Esophagus squamous epithelium (tissue), 5 donors: Measurements from ENCODE around the gene TANC1. TPM values are rescaled to one million over a fixed set of nuclear protein-coding genes. Genes with fewer than 3 reads are reported as not detected.

Source experiments
- DNase-seq: peaks from one replicate; lab custom pipeline; 2025; lab: John Stamatoyannopoulos, UW
- H3K27ac ChIP-seq, 4 donors: fragments of 200-600 bp; sonication (generic); one replicate each; pipeline ENCODE4 v1.5.1; 2016 to 2019; ENCODE audit warnings: mild to moderate bottlenecking in 1 of 4
- H3K27me3 ChIP-seq, 4 donors: fragments of 200-600 bp; sonication (generic); 1 replicate in 3 of 4; 2 replicates in 1 of 4; pipeline versions ENCODE4 v1.5.1 to v1.6.0; 2017 to 2021; ENCODE audit warnings: antibody characterized with exemption in 1 of 4
- H3K36me3 ChIP-seq, 3 donors: fragments of 200-600 bp; sonication (generic); one replicate each; pipeline ENCODE4 v1.5.1; 2016 to 2019
- H3K4me1 ChIP-seq, 3 donors: fragments of 200-600 bp; sonication (generic); one replicate each; pipeline ENCODE4 v1.5.1; 2017 to 2019
- H3K4me3 ChIP-seq, 4 donors: fragments of 200-600 bp; sonication (generic); 1 replicate in 3 of 4; 2 replicates in 1 of 4; pipeline ENCODE4 v1.5.1; 2016 to 2019; ENCODE audit warnings: mild to moderate bottlenecking in 2 of 4, moderate library complexity in 1 of 4
- H3K9me3 ChIP-seq, 3 donors: fragments of 200-600 bp; sonication (generic); one replicate each; pipeline ENCODE4 v1.5.1; 2016 to 2019
- POLR2A ChIP-seq, 4 donors: fragments of 450-650 bp; IDR thresholded peaks; one replicate each; pipeline ENCODE4 v1.6.1; 2017; ENCODE audit warnings: antibody characterized with exemption in 4 of 4, mild to moderate bottlenecking in 4 of 4, moderate library complexity in 3 of 4
- WGBS, 2 donors: methylation state at CpG; one replicate each; pipeline ENCODE4 v1.1.5; 2018; 5-methylcytosine and 5-hydroxymethylcytosine counted together
- intact Hi-C: fragments of 100-400 bp; cut with DNase I; formaldehyde crosslinking; loops from one replicate; pipeline ENCODE4 v1.15.0; 2022
- total RNA-seq, 4 donors: library from RNA; depleted of rRNA; stranded (reverse); fragments of >200 nt; gene quantifications; one replicate each; pipeline ENCODE4 v1.1.0, GENCODE V29; 2016
- TF ChIP-seq, protein P1 (sequence below), 6 experiments: fragments of 450-650 bp in 4 of 6; fragments of 200-600 bp in 2 of 6; sonication (generic) in 2 of 6; IDR thresholded peaks; one replicate each; pipeline ENCODE4 v1.5.1; 2016 to 2019; ENCODE audit warnings: antibody characterized with exemption in 6 of 6, mild to moderate bottlenecking in 4 of 6, moderate library complexity in 4 of 6
- donor health status: DM: yes; HTN: yes; CAD: no.

Gene TANC1
- total RNA-seq, 4 donors from 2014 or later = 29.4 to 54.5 (median 42.2) TPM

DNA sequence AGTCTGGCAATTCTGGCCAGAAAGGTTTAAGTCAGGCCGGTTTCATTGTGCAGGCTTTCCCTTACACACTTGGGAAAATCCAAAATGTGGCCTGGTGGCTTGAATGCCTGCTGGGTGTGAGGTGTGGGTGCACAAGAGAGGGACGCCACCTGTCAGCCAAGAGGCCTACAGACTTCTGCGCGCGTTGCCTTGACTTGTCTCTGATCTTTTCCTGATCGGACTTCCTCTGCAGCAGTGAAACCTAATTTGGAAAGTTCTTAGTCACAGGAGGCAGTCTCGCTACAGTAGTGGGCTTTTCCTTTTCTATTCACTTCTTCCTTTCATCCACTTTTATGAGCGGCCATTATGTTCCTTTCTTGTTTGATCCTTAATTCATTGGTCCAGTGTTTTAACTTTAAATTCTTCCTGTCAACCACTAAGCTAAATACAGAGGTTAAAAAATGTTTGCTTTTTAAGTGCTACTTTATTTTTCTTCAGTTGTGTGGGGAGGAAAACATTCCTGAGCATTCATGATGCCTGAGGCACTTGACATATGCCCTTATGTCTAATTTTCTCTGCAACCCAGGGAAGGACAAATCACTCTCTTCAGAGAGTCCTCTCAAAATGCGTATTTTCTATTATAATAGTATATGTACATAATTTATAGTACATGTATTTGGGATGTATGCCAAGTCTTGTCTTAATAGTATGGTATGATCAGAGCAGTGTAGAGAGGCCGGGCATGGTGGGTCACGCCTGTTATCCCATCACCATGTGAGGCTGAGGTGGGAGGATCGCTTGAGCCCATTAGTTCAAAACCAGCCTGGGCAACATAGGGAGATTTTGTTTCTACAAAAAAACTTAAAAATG is 189.1 kb downstream of the TANC1 start:
- no peak for TF ChIP-seq POLR2A (IDR thresholded peaks at IDR 0.05)
- TF ChIP-seq, protein P1, sequence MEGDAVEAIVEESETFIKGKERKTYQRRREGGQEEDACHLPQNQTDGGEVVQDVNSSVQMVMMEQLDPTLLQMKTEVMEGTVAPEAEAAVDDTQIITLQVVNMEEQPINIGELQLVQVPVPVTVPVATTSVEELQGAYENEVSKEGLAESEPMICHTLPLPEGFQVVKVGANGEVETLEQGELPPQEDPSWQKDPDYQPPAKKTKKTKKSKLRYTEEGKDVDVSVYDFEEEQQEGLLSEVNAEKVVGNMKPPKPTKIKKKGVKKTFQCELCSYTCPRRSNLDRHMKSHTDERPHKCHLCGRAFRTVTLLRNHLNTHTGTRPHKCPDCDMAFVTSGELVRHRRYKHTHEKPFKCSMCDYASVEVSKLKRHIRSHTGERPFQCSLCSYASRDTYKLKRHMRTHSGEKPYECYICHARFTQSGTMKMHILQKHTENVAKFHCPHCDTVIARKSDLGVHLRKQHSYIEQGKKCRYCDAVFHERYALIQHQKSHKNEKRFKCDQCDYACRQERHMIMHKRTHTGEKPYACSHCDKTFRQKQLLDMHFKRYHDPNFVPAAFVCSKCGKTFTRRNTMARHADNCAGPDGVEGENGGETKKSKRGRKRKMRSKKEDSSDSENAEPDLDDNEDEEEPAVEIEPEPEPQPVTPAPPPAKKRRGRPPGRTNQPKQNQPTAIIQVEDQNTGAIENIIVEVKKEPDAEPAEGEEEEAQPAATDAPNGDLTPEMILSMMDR (IDR thresholded peaks at IDR 0.05) = peak in 1 of 6 experiments; percentile 33
- DNase-seq = no peak

DNA sequence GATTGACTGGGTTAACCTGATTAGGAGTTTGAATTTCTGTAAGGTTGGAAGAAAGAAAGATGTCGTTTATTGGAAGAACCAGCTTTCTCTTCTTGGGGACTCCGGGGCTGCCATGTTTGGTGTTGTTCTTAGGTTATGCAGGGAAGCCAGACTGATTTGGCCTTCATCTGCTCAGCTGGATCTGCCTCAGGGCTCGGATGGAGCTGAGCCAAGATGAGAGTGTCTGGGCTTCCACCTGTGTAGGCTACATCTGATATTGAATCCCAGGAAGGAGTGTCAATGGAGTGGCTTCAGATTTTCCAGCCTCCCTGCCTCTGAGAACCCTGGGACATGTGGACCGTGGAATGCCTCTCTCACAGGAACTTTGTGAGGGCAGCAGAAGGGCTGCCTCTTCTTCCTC is 192.0 kb downstream of the TANC1 start:
- intact Hi-C loops = no loop called here
- Histone ChIP-seq H3K27ac (no peak overlapping the region), H3K9me3 (no peaks in the 10 kb centered on the region), H3K27me3 (no peaks in the 10 kb centered on the region), H3K4me3 (no peak overlapping the region), H3K4me1 (peaks cover 11 to 75% (median 15%) of the 10 kb centered on the region in 3 donors), H3K36me3 (peaks cover 0 to 48% (median 4%) of the 10 kb centered on the region in 3 donors)
- no peak for DNase-seq
- no peak for TF ChIP-seq POLR2A (IDR thresholded peaks at IDR 0.05)
- TF ChIP-seq, protein P1 (IDR thresholded peaks at IDR 0.05) = no peak
- 60 to 73% methylated on average over 3 to 4 of the region's 4 CpGs for WGBS, 2 donors

More for the DNA sequence above, 189.1 kb downstream of the TANC1 start:
- intact Hi-C loops = no loop called here
- 33 to 40% methylated on average over 12 of the region's 12 CpGs for WGBS, 2 donors
- Histone ChIP-seq H3K36me3 (peaks cover 0 to 22% (median 4%) of the 10 kb centered on the region in 3 donors), H3K27ac (peak overlapping the region; percentile 85 to 92 (median 88)), H3K27me3 (no peaks in the 10 kb centered on the region), H3K4me1 (peaks cover 28 to 79% (median 36%) of the 10 kb centered on the region in 3 donors), H3K4me3 (peak overlapping the region in 1 of 4 donors; percentile 5), H3K9me3 (no peaks in the 10 kb centered on the region)

DNA sequence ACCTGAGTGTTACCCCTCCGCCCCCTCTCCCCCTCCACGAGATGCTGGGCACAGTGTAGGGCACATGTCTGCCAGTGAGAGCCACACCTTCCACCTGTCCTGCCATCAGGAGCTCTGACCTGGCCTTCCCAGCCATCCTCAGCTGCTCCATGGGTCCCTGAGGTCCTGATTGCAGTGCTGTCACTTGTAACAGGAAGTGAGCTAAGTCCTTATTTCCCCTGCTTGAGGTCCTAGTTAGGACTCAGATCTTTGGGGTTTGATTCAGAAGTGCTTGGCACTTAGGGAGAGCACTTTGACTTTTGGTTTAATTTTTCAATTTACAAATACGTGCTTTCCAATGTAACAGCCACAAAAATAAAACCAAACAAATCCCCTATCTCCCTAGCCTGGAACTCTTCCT is 192.5 kb downstream of the TANC1 start:
- Histone ChIP-seq H3K4me3 (no peak overlapping the region), H3K36me3 (peaks cover 0 to 53% (median 4%) of the 10 kb centered on the region in 3 donors), H3K27me3 (no peaks in the 10 kb centered on the region), H3K9me3 (no peaks in the 10 kb centered on the region), H3K4me1 (peaks cover 7 to 69% (median 15%) of the 10 kb centered on the region in 3 donors), H3K27ac (no peak overlapping the region)
- intact Hi-C loops = no loop called here
- TF ChIP-seq POLR2A (IDR thresholded peaks at IDR 0.05) = no peak
- TF ChIP-seq, protein P1 (IDR thresholded peaks at IDR 0.05) = no peak
- no peak for DNase-seq
- WGBS, 2 donors = 49 to 62% methylated on average over 2 to 3 of the region's 3 CpGs

DNA sequence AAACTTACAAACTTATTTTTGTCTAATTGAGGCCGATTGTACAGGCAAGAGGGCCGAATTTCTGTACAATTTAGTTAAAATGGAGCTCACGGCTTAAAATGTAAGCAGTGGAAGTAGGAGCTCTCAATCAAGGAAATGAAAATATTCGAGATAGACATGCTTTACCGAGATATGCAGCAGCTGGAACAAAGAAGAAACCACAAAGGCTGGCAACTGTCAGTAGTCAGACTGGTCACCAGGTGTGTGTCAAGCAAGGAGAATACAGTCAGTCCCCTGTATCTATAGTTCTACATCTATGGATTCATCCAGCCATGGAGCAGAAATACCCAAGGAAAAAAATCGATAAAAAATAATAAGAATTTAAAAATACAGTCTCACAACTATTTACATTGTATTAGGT is 195.5 kb downstream of the TANC1 start:
- Histone ChIP-seq H3K36me3 (peaks cover 0 to 80% (median 4%) of the 10 kb centered on the region in 3 donors), H3K27ac (peak overlapping the region in 2 of 4 donors; percentile 14 to 35), H3K27me3 (no peaks in the 10 kb centered on the region), H3K4me3 (no peak overlapping the region), H3K9me3 (no peaks in the 10 kb centered on the region), H3K4me1 (peaks cover 0 to 40% (median 0%) of the 10 kb centered on the region in 3 donors)
- no peak for DNase-seq
- 57 to 67% methylated on average over 6 of the region's 6 CpGs for WGBS, 2 donors
- intact Hi-C loops = no loop called here
- TF ChIP-seq POLR2A (IDR thresholded peaks at IDR 0.05) = no peak
- TF ChIP-seq, protein P1 (IDR thresholded peaks at IDR 0.05) = no peak

DNA sequence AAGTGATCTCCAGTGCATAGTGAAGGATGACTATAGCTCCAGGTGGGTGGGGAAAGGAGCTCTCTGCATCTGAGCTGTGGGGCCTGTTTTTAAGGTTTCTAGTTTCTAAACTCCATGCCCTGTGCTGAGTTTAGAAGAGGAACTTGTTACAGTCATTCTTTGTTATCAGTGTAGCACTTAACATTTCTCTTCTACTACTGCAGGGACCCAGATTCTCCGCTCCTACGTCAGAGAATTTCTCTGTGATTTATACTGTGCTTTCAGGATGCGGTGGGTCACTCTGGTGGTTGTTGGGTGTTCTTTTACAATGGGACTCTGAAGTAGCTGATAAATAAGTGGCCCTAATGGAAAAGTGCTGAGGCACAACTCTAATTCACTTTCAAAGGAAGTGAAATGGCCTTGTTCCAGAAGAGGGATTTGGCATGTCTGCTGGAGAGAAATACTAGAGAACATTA is 196.0 kb downstream of the TANC1 start:
- 71 to 85% methylated on average over 3 of the region's 3 CpGs for WGBS, 2 donors
- intact Hi-C loops = no loop called here
- Histone ChIP-seq H3K36me3 (peaks cover 0 to 85% (median 4%) of the 10 kb centered on the region in 3 donors), H3K27me3 (no peaks in the 10 kb centered on the region), H3K4me1 (peaks cover 0 to 38% (median 0%) of the 10 kb centered on the region in 3 donors), H3K4me3 (no peak overlapping the region), H3K27ac (peak overlapping the region in 2 of 4 donors; percentile 8 to 35), H3K9me3 (no peaks in the 10 kb centered on the region)
- DNase-seq = no peak
- TF ChIP-seq, protein P1 (IDR thresholded peaks at IDR 0.05) = no peak
- no peak for TF ChIP-seq POLR2A (IDR thresholded peaks at IDR 0.05)
